NCI-H1436 (cell line): ENCODE results near the gene SND1.
A peak's percentile ranks its signal among the peaks of the same experiment; 100 is the strongest.

ENCODE experiments used
- DNase-seq: peaks from one replicate; lab custom pipeline; 2025; lab: John Stamatoyannopoulos, UW

SND1 gene

GRCh38 chr7:128020159-128020558 is 368.2 kb downstream of the SND1 start:
- DNase-seq, result no peak

GRCh38 chr7:128021366-128021765 is 369.4 kb downstream of the SND1 start:
- DNase-seq, result no peak

GRCh38 chr7:128022631-128023532 is 370.9 kb downstream of the SND1 start:
- DNase-seq, result no peak

- no peak for DNase-seq
Observed at GRCh38 chr7:128024151-128024550, 372.2 kb downstream of the SND1 start.

- DNase-seq, result no peak
Observed at GRCh38 chr7:128025380-128025779, 373.4 kb downstream of the SND1 start.

GRCh38 chr7:128025819-128026218 is 373.8 kb downstream of the SND1 start:
- no peak for DNase-seq

GRCh38 chr7:128026551-128026950 is 374.6 kb downstream of the SND1 start:
- DNase-seq, result no peak

GRCh38 chr7:128027485-128027980 is 375.5 kb downstream of the SND1 start:
- no peak for DNase-seq

- no peak for DNase-seq
Observed at GRCh38 chr7:128029405-128029995, 377.5 kb downstream of the SND1 start.

- DNase-seq, result no peak
Observed at GRCh38 chr7:128030263-128030653, 378.3 kb downstream of the SND1 start.

GRCh38 chr7:128030654-128031611 is 378.9 kb downstream of the SND1 start, which contains the start of gene LRRC4:
LRRC4 (minus strand) TSS chr7:128031437; CDS start chr7:128030640, 797 bp downstream.
- DNase-seq, result peak; percentile 32

GRCh38 chr7:128031901-128032604 is 380.1 kb downstream of the SND1 start:
- DNase-seq, result peak; percentile 67

GRCh38 chr7:128032605-128033235 is 380.7 kb downstream of the SND1 start:
- no peak for DNase-seq

- DNase-seq, result no peak
Observed at GRCh38 chr7:128033246-128033645, 381.3 kb downstream of the SND1 start.

- DNase-seq, result no peak
Observed at GRCh38 chr7:128034825-128035224, 382.8 kb downstream of the SND1 start.

GRCh38 chr7:128035712-128036111 is 383.7 kb downstream of the SND1 start:
- peak; percentile 19 for DNase-seq

GRCh38 chr7:128036226-128036940 is 384.4 kb downstream of the SND1 start:
- no peak for DNase-seq

- no peak for DNase-seq
Observed at GRCh38 chr7:128037081-128037480, 385.1 kb downstream of the SND1 start.

- DNase-seq, result no peak
Observed at GRCh38 chr7:128037880-128038619, 386.1 kb downstream of the SND1 start.
